GM23338 (cell line): ENCODE results near the gene ASPG. TPM values are rescaled to one million over a fixed set of nuclear protein-coding genes. Genes with fewer than 3 reads are reported as not detected.

Experiments
- ATAC-seq: fragments of 200-7000 bp; cut with Tn5 transposase; 3 replicates; pipeline ENCODE4 v1.9.1; 2020
- DNase-seq: peaks from one replicate; pipeline ENCODE4 v3.0.0-alpha.2; 2015; ENCODE audit warnings: low spot score
- H2AFZ ChIP-seq: fragments of 200-600 bp; sonication (generic); 2 replicates; pipeline ENCODE4 v1.8.0; 2016; ENCODE audit warnings: antibody characterized with exemption, mild to moderate bottlenecking, moderate library complexity
- H3F3A ChIP-seq: fragments of 200-600 bp; sonication (generic); replicated peaks from 2 replicates; pipeline ENCODE4 v1.8.0; 2017; ENCODE audit warnings: antibody characterized with exemption, mixed run types, low read depth
- H3K27ac ChIP-seq: fragments of 200-600 bp; sonication (generic); 2 replicates; pipeline ENCODE4 v1.6.1; 2016; ENCODE audit warnings: low read depth
- H3K27me3 ChIP-seq: fragments of 200-600 bp; sonication (generic); 2 replicates; pipeline ENCODE4 v1.8.0; 2016; ENCODE audit warnings: mild to moderate bottlenecking, mixed run types, moderate library complexity; ENCODE audit not compliant: insufficient read depth
- H3K36me3 ChIP-seq: fragments of 200-600 bp; sonication (generic); 2 replicates; pipeline ENCODE4 v1.8.0; 2016; ENCODE audit warnings: mild to moderate bottlenecking; ENCODE audit not compliant: insufficient read depth
- H3K4me1 ChIP-seq: fragments of 200-600 bp; sonication (generic); 2 replicates; pipeline ENCODE4 v1.8.0; 2016; ENCODE audit warnings: mild to moderate bottlenecking, moderate library complexity; ENCODE audit not compliant: insufficient read depth
- H3K4me2 ChIP-seq: fragments of 200-600 bp; sonication (generic); 2 replicates; pipeline ENCODE4 v1.7.1; 2017; ENCODE audit warnings: mixed run types
- H3K4me3 ChIP-seq: fragments of 200-600 bp; sonication (generic); 2 replicates; pipeline ENCODE4 v1.6.1; 2016; ENCODE audit warnings: mixed run types
- H3K79me2 ChIP-seq: fragments of 200-600 bp; sonication (generic); replicated peaks from 2 replicates; pipeline ENCODE4 v1.8.0; 2017; ENCODE audit warnings: mild to moderate bottlenecking; ENCODE audit not compliant: insufficient read depth
- H3K9me2 ChIP-seq: fragments of 200-600 bp; sonication (generic); 2 replicates; pipeline ENCODE4 v1.8.0; 2017; ENCODE audit not compliant: insufficient read depth
- H4K20me1 ChIP-seq: fragments of 200-600 bp; sonication (generic); replicated peaks from 2 replicates; pipeline ENCODE4 v1.8.0; 2017; ENCODE audit warnings: mild to moderate bottlenecking; ENCODE audit not compliant: insufficient read depth
- H3K27ac Mint-ChIP-seq: 2 replicates; pipeline ENCODE4 v1.8.0; 2020; ENCODE audit warnings: inconsistent platforms, mild to moderate bottlenecking, moderate library complexity, mixed read lengths
- H3K27me3 Mint-ChIP-seq: 3 replicates; pipeline ENCODE4 v1.8.0; 2022; ENCODE audit warnings: low read depth, mild to moderate bottlenecking, moderate library complexity, mixed read lengths, inconsistent platforms; ENCODE audit not compliant: insufficient read depth, poor library complexity
- H3K36me3 Mint-ChIP-seq: 3 replicates; pipeline ENCODE4 v1.8.0; 2021; ENCODE audit warnings: low read depth, mild to moderate bottlenecking, inconsistent platforms, moderate library complexity, mixed read lengths
- H3K4me1 Mint-ChIP-seq: 3 replicates; pipeline ENCODE4 v1.8.0; 2020; ENCODE audit warnings: mild to moderate bottlenecking, inconsistent platforms, mixed read lengths
- H3K4me3 Mint-ChIP-seq: 3 replicates; pipeline ENCODE4 v1.8.0; 2021; ENCODE audit warnings: moderate library complexity, mild to moderate bottlenecking, inconsistent platforms, mixed read lengths
- H3K9me3 Mint-ChIP-seq: 3 replicates; pipeline ENCODE4 v1.8.0; 2020; ENCODE audit warnings: moderate library complexity, mild to moderate bottlenecking, inconsistent platforms, mixed read lengths
- CTCF ChIP-seq, 2 experiments: fragments of 200-600 bp in 1 of 2; sonication (generic) in 1 of 2; conservative IDR thresholded peaks; 2 replicates each; pipeline versions ENCODE4 v1.5.1 to v1.6.1; 2016 to 2017; ENCODE audit warnings: antibody characterized with exemption in 2 of 2, low read depth in 2 of 2, mild to moderate bottlenecking in 2 of 2, moderate library complexity in 1 of 2
- REST ChIP-seq: IDR thresholded peaks from one replicate; pipeline ENCODE4 v1.6.1; 2018; ENCODE audit warnings: antibody characterized with exemption; ENCODE audit not compliant: unreplicated experiment
- polyA plus RNA-seq: library from polyadenylated mRNA; unstranded; fragments of >200 nt; fragmentation: Nextera tagmentation; extraction: Ambion mirVana; gene quantifications from 2 replicates; pipeline ENCODE4 v1.2.1, GENCODE V29; 2016
- total RNA-seq: library from RNA; depleted of rRNA; stranded (reverse); fragments of >200 nt; shearing (Covaris generic); gene quantifications from 2 replicates; pipeline ENCODE4 v1.2.3, GENCODE V29; 2014

Gene ASPG
- total and polyA plus RNA-seq, 2 experiments from 2014 or later, result 0.61 to 6.2 TPM

- Mint-ChIP-seq H3K27ac (no peak overlapping the region), H3K4me3 (no peak overlapping the region)
Measured at GRCh38 chr14:104066719-104067295, 18.7 kb upstream of the ASPG start.

More at GRCh38 chr14:104066719-104067295, 18.7 kb upstream of the ASPG start:
- Histone ChIP-seq H4K20me1 (no peaks in the 10 kb centered on the region), H3K27me3 (no peaks in the 10 kb centered on the region), H3K9me2 (peaks cover 3% of the 10 kb centered on the region; the same call in 1 of the 2 replicates), H3F3A (no peaks in the 10 kb centered on the region), H2AFZ (no peak overlapping the region), H3K4me1 (no peaks in the 10 kb centered on the region), H3K4me2 (no peak overlapping the region), H3K27ac (no peak overlapping the region), H3K36me3 (no peaks in the 10 kb centered on the region; the same call in 1 of the 2 replicates), H3K4me3 (no peak overlapping the region), H3K79me2 (no peaks in the 10 kb centered on the region)
- Mint-ChIP-seq H3K36me3 (peaks cover 14% of the 10 kb centered on the region), H3K9me3 (peaks cover 47% of the 10 kb centered on the region), H3K4me1 (no peaks in the 10 kb centered on the region), H3K27me3 (peaks cover 11% of the 10 kb centered on the region)
- ATAC-seq (no peak), DNase-seq (no peak)
- TF ChIP-seq REST (no peak), CTCF (conservative IDR thresholded peaks at IDR 0.05; ENCODE audit: low read depth in 2 of 2) (no peak)
